ENCODE results near the gene VRK2. TPM values are rescaled to one million over a fixed set of nuclear protein-coding genes. Genes with fewer than 3 reads are reported as not detected.
A peak's percentile ranks its signal among the peaks of the same experiment; 100 is the strongest.
"Not testable (repeated sequence)": the region's sequence is repeated elsewhere in the genome, so short reads cannot be mapped to it uniquely, and the experiment has no call there.

The VRK2 gene
- total and polyA plus RNA-seq, 8 donors, result 4.7 to 18.1 (median 13.3) TPM

DNA sequence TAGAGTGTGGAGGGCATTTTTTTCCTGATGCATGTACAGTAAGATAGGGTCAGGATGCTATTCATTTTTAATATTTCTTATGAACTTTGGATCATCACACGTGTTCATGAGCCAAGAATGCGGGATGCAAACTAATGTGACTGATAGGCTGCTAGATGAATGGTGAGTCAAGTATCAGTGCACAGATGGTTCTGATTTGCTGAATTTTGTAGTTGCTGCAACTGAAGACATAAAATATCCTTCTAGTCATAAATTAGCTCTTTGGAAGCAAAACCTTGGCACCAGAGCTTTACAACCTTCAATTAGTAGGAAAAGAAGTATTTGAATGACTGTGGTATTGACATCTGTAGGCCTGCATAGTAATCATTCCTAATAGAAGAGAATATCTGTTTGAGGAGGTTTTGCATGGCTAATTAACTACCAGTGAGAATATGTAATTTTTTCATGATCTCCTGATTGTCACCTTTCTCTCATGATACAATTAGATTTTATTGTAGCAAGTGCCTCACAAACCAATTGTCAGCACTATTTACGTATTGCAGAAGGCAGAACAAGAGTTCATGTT lies 94.0 kb downstream of the VRK2 start:
- TF ChIP-seq, protein P1, sequence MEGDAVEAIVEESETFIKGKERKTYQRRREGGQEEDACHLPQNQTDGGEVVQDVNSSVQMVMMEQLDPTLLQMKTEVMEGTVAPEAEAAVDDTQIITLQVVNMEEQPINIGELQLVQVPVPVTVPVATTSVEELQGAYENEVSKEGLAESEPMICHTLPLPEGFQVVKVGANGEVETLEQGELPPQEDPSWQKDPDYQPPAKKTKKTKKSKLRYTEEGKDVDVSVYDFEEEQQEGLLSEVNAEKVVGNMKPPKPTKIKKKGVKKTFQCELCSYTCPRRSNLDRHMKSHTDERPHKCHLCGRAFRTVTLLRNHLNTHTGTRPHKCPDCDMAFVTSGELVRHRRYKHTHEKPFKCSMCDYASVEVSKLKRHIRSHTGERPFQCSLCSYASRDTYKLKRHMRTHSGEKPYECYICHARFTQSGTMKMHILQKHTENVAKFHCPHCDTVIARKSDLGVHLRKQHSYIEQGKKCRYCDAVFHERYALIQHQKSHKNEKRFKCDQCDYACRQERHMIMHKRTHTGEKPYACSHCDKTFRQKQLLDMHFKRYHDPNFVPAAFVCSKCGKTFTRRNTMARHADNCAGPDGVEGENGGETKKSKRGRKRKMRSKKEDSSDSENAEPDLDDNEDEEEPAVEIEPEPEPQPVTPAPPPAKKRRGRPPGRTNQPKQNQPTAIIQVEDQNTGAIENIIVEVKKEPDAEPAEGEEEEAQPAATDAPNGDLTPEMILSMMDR (IDR thresholded peaks at IDR 0.05), result no peak
- 89 to 95% methylated on average over 3 of the region's 3 CpGs for WGBS, 2 donors
- no peak for FAIRE-seq
- no peak for ATAC-seq
- intact Hi-C loops (cut with DNase I), result no loop called here
- no peaks in the 10 kb centered on the region for H3K4me1 ChIP-seq
- no peak overlapping the region for H3K4me3 ChIP-seq
- no peak for DNase-seq
- no peaks in the 10 kb centered on the region for H3K27me3 ChIP-seq
- no peaks in the 10 kb centered on the region for H3K9me3 ChIP-seq
- H3K27ac ChIP-seq, result no peak overlapping the region
- no peaks in the 10 kb centered on the region for H3K36me3 ChIP-seq

DNA sequence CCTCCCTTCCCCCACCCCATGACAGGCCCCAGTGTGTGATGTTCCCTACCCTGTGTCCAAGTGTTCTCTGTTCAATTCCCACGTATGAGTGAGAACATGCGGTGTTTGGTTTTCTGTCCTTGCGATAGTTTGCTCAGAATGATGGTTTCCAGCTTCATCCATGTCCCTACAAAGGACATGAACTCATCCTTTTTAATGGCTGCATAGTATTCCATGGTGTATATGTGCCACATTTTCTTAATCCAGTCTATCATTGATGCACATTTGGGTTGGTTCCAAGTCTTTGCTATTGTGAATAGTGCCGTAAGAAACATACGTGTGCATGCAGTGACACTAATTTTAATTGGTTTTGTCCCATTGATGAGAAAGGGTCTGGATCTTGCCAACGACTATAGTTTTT lies 99.2 kb downstream of the VRK2 start:
- WGBS, 2 donors, result 98% methylated on average over 6 of the region's 6 CpGs
- ATAC-seq; intact Hi-C loops (cut with DNase I): not testable (repeated sequence)

DNA sequence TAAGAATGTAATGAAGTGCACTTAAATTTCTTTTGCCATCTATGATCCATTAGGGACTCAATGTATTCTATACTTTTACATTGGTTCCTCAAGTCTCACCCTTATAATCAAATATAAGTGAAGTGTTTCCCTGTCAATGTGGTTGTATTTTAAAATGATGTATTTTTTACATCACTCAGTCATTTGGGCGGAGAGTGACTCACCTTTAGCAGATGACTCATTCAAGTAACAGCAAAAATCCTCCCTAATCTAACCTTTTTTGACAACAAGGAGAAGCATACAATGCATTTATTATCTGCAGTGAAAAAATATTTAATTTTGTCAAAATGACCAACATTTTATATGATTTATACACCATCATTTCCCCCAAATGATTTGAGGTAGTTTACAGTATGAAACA lies 100.1 kb downstream of the VRK2 start:
- WGBS, 2 donors, result 90 to 97% methylated on average over 1 of the region's 1 CpG
- no peaks in the 10 kb centered on the region for H3K36me3 ChIP-seq
- no peak overlapping the region for H3K27ac ChIP-seq
- no peak for ATAC-seq
- TF ChIP-seq, protein P1 (IDR thresholded peaks at IDR 0.05), result no peak
- H3K9me3 ChIP-seq, result no peaks in the 10 kb centered on the region
- no peak for FAIRE-seq
- H3K27me3 ChIP-seq, result no peaks in the 10 kb centered on the region
- no peak for DNase-seq
- H3K4me1 ChIP-seq, result no peaks in the 10 kb centered on the region
- H3K4me3 ChIP-seq, result no peak overlapping the region
- intact Hi-C loops (cut with DNase I), result no loop called here

More for the DNA sequence above, 99.2 kb downstream of the VRK2 start:
- H3K27me3 ChIP-seq, H3K9me3 ChIP-seq, H3K4me3 ChIP-seq, H3K4me1 ChIP-seq, H3K36me3 ChIP-seq, FAIRE-seq, DNase-seq, H3K27ac ChIP-seq: not testable (repeated sequence)

DNA sequence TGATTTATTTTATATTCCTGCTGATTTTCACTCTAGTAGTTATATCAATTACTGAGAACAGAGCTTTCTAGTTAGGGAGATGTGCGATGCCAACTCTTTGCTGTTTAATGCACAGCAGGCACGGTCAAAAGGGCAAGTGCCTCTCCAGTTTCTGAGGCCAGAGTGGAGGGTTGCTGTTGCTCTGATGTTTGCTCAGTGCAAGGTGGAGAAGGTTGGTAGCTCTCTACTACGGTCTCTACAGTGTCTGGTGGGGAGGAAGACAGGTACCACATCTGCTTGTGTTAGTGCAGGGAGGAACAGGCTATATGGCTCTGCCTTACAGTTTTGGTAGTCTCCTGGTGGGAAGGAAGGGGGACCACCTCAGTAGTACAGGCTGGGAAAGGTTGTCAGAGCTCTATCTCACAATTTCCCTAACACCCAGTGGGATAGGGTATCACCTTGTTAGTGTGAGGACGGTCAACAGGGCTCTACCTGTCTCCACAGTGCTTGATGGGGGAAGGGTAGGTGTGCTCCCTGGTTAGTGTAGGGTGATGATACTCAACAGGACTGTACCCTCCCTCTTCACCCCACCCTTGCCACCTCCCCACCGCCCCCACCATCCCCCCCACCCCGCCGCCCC lies 108.7 kb downstream of the VRK2 start:
- no peak for DNase-seq
- Histone ChIP-seq H3K9me3 (no peaks in the 10 kb centered on the region), H3K4me1 (peaks cover 0 to 5% (median 0%) of the 10 kb centered on the region in 3 donors), H3K36me3 (peaks cover 0 to 13% (median 0%) of the 10 kb centered on the region in 3 donors), H3K27ac (no peak overlapping the region), H3K27me3 (no peaks in the 10 kb centered on the region), H3K4me3 (no peak overlapping the region)
- intact Hi-C loops (cut with DNase I), result no loop called here
- TF ChIP-seq, protein P1 (IDR thresholded peaks at IDR 0.05), result no peak
- WGBS, 2 donors, result 95 to 96% methylated on average over 7 of the region's 7 CpGs
- FAIRE-seq, result no peak
- peak in 1 of 4 donors; percentile 18 for ATAC-seq

DNA sequence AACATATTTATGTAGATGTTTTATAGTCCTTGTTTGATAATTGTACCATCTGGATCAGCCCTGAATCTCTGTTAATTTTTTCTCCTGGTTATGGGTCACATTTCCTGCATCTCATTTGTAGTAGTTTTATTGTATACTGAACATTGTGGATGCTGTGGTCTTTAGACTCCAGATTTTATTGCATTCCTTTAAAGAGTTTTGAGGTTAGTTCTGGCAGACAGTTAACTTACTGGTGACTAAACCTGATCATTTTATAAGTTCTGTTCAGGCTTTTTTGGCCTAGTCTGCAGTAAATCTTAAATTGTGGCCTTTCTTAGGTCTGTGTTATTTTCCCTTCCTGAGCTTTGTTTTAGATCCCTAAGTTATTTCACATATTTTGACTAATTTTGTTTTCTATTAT lies 110.2 kb downstream of the VRK2 start:
- H3K4me1 ChIP-seq, result peaks cover 0 to 5% (median 0%) of the 10 kb centered on the region in 3 donors
- H3K4me3 ChIP-seq, result no peak overlapping the region
- no peaks in the 10 kb centered on the region for H3K9me3 ChIP-seq
- FAIRE-seq, result no peak
- DNase-seq, result no peak
- no peak overlapping the region for H3K27ac ChIP-seq
- H3K36me3 ChIP-seq, result peaks cover 0 to 25% (median 6%) of the 10 kb centered on the region in 3 donors
- ATAC-seq, result no peak
- H3K27me3 ChIP-seq, result no peaks in the 10 kb centered on the region
- intact Hi-C loops (cut with DNase I), result no loop called here
- TF ChIP-seq, protein P1 (IDR thresholded peaks at IDR 0.05), result no peak

Data from pancreas (tissue), 10 donors.